Kidney (tissue), 14 donors: ENCODE results near the gene PACS1. TPM values are rescaled to one million over a fixed set of nuclear protein-coding genes. Genes with fewer than 3 reads are reported as not detected.

ENCODE experiments used
- DNase-seq, 5 donors: peaks; one replicate each; pipeline ENCODE4 v3.0.0-alpha.2; 2013 to 2020
- FAIRE-seq: peaks from 2 replicates; lab custom pipeline; 2012; peaks lifted over from hg19 to GRCh38; lab: Jason Lieb, UNC
- H3K27ac ChIP-seq, 2 donors: one replicate each; pipeline ENCODE4 v1.7.0; 2013; ENCODE audit warnings: low read depth in 2 of 2, low read length in 2 of 2, inconsistent platforms in 1 of 2
- H3K27me3 ChIP-seq: one replicate; pipeline ENCODE4 v1.7.1; 2013; ENCODE audit warnings: low read length, inconsistent platforms; ENCODE audit not compliant: control insufficient read depth, insufficient read depth
- H3K36me3 ChIP-seq, 3 donors: one replicate each; pipeline versions ENCODE4 v1.7.0 to v1.7.1; 2013; ENCODE audit warnings: low read length in 3 of 3, control low read depth in 1 of 3, inconsistent platforms in 1 of 3; ENCODE audit not compliant: insufficient read depth in 3 of 3, control insufficient read depth in 2 of 3
- H3K4me1 ChIP-seq, 3 donors: one replicate each; pipeline versions ENCODE4 v1.7.0 to v1.7.1; 2013; ENCODE audit warnings: low read length in 3 of 3, inconsistent platforms in 1 of 3, low read depth in 1 of 3; ENCODE audit not compliant: control insufficient read depth in 2 of 3, insufficient read depth in 2 of 3
- H3K4me3 ChIP-seq, 3 donors: one replicate each; pipeline versions ENCODE4 v1.7.0 to v1.8.1; 2013; ENCODE audit warnings: low read length in 3 of 3, control low read depth in 1 of 3, inconsistent platforms in 1 of 3
- H3K9ac ChIP-seq, 3 donors: one replicate each; pipeline versions ENCODE4 v1.7.0 to v1.7.1; 2013; ENCODE audit warnings: low read length in 3 of 3, control low read depth in 1 of 3, inconsistent platforms in 1 of 3
- H3K9me3 ChIP-seq, 3 donors: one replicate each; pipeline versions ENCODE4 v1.7.0 to v1.7.1; 2013; ENCODE audit warnings: low read length in 3 of 3, control low read depth in 1 of 3, inconsistent platforms in 1 of 3; ENCODE audit not compliant: control insufficient read depth in 2 of 3, insufficient read depth in 1 of 3
- CTCF ChIP-seq: IDR thresholded peaks from 3 replicates; pipeline ENCODE4 v1.5.1; 2012; ENCODE audit warnings: mild to moderate bottlenecking, moderate library complexity, borderline replicate concordance; ENCODE audit not compliant: insufficient read depth; ENCODE audit errors: extremely low read depth
- intact Hi-C: fragments of 100-400 bp; cut with DNase I; formaldehyde crosslinking; loops from one replicate; pipeline ENCODE4 v1.11.1; 2022
- polyA plus RNA-seq: library from polyadenylated mRNA; stranded (reverse); fragments of 350-450 nt; fragmentation: Illumina TruSeq; extraction: RNeasy Lipid Tissue Mini Kit (QIAGEN cat#74804); gene quantifications from one replicate; pipeline ENCODE4 v1.2.3, GENCODE V29; 2014; ENCODE audit warnings: low read depth, low replicate concordance; ENCODE audit not compliant: insufficient read depth
- total RNA-seq: library from RNA; stranded (reverse); fragmentation: NEBNext Ultra II Directional; extraction: Animal tissue kit (Norgen Biotek cat#: 25700); gene quantifications from one replicate; pipeline ENCODE4 v1.2.1, GENCODE V29; 2021
- donor health status: control.
- donor health status: control.
- donor health status: control.
- donor health status: control.
- donor health status: control.
- donor health status: DM: yes; HTN: yes; CAD: no.
- donor health status: Normal renal cell carcinoma (clear cell type).

PACS1 gene
- total and polyA plus RNA-seq, 2 donors from 2014 or later = 23.7 to 91.8 TPM

GRCh38 chr11:66072518-66072917, 2.4 kb downstream of the PACS1 start:
- Histone ChIP-seq H3K4me1 (peaks cover 0 to 19% (median 18%) of the 10 kb centered on the region in 3 donors), H3K27ac (no peak overlapping the region), H3K4me3 (no peak overlapping the region), H3K36me3 (peaks cover 0 to 6% (median 0%) of the 10 kb centered on the region in 3 donors), H3K9ac (no peak overlapping the region), H3K9me3 (no peaks in the 10 kb centered on the region), H3K27me3 (no peaks in the 10 kb centered on the region)
- no peak for TF ChIP-seq CTCF
- DNase-seq (no peak), FAIRE-seq (no peak)
- intact Hi-C loops = no loop called here

GRCh38 chr11:66073669-66074068, 3.6 kb downstream of the PACS1 start:
- no peak for TF ChIP-seq CTCF
- H3K4me3 ChIP-seq = no peak overlapping the region
- H3K9ac ChIP-seq = no peak overlapping the region
- H3K27ac ChIP-seq = no peak overlapping the region
- no peaks in the 10 kb centered on the region for H3K27me3 ChIP-seq
- intact Hi-C loops = no loop called here
- H3K4me1 ChIP-seq = peaks cover 0 to 13% (median 12%) of the 10 kb centered on the region in 3 donors
- no peaks in the 10 kb centered on the region for H3K9me3 ChIP-seq
- H3K36me3 ChIP-seq = no peaks in the 10 kb centered on the region
- no peak for FAIRE-seq
- DNase-seq = no peak

GRCh38 chr11:66075273-66075672, 5.2 kb downstream of the PACS1 start:
- FAIRE-seq = no peak
- Histone ChIP-seq H3K4me3 (no peak overlapping the region), H3K27ac (no peak overlapping the region), H3K9ac (no peak overlapping the region), H3K9me3 (no peaks in the 10 kb centered on the region), H3K36me3 (no peaks in the 10 kb centered on the region), H3K27me3 (no peaks in the 10 kb centered on the region), H3K4me1 (peaks cover 0 to 7% (median 6%) of the 10 kb centered on the region in 3 donors)
- TF ChIP-seq CTCF = no peak
- intact Hi-C loops = no loop called here
- no peak for DNase-seq

- DNase-seq (no peak), FAIRE-seq (no peak)
- Histone ChIP-seq H3K4me1 (peaks cover 0 to 13% (median 6%) of the 10 kb centered on the region in 3 donors), H3K27ac (no peak overlapping the region), H3K27me3 (no peaks in the 10 kb centered on the region), H3K4me3 (no peak overlapping the region), H3K36me3 (no peaks in the 10 kb centered on the region), H3K9ac (no peak overlapping the region), H3K9me3 (no peaks in the 10 kb centered on the region)
- intact Hi-C loops = no loop called here
- TF ChIP-seq CTCF = no peak
Observed at GRCh38 chr11:66076561-66076960, 6.5 kb downstream of the PACS1 start.
